Measurements from ENCODE around the gene KAT7.

KAT7 gene

DNA sequence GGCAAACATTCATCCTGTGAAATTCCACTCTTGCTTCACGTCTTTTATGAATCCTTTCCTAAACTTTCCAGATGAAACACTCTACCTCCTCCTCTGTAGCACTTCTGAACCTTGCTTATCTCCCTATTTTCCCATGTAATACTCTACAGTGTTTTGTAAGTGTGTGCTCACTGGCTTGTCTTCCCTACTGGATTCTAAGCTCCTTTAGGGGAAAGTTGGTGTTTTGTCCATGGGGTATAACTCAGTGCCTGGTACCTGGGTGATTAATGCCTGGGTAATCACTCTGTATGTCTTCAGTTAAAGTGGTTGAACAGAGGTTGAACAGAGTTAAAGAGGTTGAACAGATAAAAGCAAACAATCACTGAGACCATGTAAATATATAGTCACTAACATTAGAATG is 3.8 kb upstream of the KAT7 start:
- DNase-seq (ENCODE audit: insufficient read length, low spot score) (no peak), FAIRE-seq (no peak)
- TF ChIP-seq, protein P1, sequence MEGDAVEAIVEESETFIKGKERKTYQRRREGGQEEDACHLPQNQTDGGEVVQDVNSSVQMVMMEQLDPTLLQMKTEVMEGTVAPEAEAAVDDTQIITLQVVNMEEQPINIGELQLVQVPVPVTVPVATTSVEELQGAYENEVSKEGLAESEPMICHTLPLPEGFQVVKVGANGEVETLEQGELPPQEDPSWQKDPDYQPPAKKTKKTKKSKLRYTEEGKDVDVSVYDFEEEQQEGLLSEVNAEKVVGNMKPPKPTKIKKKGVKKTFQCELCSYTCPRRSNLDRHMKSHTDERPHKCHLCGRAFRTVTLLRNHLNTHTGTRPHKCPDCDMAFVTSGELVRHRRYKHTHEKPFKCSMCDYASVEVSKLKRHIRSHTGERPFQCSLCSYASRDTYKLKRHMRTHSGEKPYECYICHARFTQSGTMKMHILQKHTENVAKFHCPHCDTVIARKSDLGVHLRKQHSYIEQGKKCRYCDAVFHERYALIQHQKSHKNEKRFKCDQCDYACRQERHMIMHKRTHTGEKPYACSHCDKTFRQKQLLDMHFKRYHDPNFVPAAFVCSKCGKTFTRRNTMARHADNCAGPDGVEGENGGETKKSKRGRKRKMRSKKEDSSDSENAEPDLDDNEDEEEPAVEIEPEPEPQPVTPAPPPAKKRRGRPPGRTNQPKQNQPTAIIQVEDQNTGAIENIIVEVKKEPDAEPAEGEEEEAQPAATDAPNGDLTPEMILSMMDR (IDR thresholded peaks at IDR 0.05; ENCODE audit: insufficient read depth, missing control alignments) = no peak

DNA sequence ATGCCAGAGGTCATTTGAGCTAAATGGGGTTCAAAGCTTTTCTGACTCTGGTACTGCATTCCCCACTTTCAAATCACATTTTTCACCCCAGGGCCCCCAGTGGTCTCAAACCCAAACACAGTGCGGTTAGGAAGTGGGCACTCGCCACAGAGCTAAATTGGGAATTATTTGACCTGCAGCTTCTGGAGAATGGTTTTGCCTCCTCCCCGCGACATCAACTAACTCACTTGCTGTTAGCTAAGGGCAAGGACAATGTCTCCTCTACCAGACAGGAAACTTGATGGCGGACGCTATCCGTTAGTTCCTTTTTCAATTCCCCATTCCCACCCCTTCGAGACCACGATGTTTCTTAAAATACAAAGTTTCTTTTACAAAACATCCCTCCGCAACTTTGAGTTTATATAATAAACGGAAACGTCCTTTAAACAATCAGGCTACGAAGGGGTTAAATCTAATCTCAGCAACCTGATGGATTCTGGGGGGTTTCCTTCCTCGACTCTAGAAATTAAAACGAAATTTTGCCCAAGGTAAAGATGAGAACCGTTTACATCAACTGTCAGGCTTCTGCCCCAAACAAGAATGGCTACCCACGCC is 500 bp upstream of the KAT7 start:
- TF ChIP-seq, protein P1 (IDR thresholded peaks at IDR 0.05; ENCODE audit: insufficient read depth, missing control alignments) = no peak
- DNase-seq (ENCODE audit: insufficient read length, low spot score) = no peak

DNA sequence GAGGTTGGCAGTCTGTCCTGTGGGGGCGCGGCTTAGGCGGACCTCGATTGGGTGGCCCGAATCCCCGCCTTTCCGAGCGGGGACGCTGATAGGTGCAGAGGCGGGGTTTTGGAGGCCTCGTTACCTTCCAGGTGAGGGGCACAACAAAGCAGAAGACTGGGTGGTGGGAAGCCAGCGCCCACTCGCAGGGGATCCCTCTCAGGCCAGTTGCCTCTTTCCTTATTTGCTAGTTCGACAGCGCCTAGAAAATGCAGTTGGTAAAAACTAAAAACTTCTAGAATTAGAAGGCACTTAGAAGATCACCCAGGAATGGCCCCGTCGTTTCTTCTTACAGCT is 730 bp downstream of the KAT7 start:
- peak; percentile 79 for DNase-seq (ENCODE audit: insufficient read length, low spot score)
- no peak for FAIRE-seq
- TF ChIP-seq, protein P1 (IDR thresholded peaks at IDR 0.05; ENCODE audit: insufficient read depth, missing control alignments) = no peak

More for the DNA sequence above, 500 bp upstream of the KAT7 start:
- no peak for FAIRE-seq

DNA sequence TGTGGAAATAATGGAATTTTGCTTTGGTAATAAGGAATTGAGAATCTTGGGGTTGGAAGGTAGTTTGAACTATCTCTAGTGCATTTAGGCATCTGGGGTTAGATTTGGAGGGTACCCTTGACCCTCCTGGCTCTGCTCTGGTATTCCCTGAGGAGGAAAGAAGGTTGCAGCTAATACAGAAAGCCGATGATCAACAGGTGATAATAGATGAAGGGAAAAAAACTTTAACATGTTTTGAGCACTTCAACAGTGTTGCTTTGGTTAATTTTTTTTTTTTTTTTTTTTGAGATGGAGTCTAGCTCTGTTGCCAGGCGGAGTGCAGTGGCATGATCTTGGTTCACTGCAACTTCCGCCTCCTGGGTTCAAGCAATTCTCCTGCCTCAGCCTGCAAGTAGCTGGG is 4.8 kb downstream of the KAT7 start:
- TF ChIP-seq, protein P1 (IDR thresholded peaks at IDR 0.05; ENCODE audit: insufficient read depth, missing control alignments) = no peak
- DNase-seq (ENCODE audit: insufficient read length, low spot score) = no peak

DNA sequence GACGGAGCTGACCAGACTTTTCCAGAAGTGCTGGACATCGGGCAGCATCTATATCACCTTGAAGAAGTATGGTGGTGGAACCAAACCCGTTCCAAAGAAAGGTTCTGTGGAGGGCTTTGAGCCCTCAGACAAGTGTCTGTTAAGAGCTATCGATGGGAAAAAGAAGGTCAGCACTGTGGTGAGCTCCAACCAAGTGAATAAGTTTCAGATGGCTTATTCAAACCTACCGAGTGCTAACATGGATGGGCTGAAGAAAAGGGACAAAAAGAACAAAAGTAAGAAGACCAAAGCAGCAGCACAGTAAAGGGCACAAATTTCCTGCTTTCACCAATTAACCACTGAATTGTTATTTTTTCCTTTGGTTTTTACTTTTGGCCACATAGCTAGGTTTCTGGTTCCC is 6.9 kb downstream of the KAT7 start:
- DNase-seq (ENCODE audit: insufficient read length, low spot score) = no peak
- TF ChIP-seq, protein P1 (IDR thresholded peaks at IDR 0.05; ENCODE audit: insufficient read depth, missing control alignments) = no peak
- no peak for FAIRE-seq

More for the DNA sequence above, 4.8 kb downstream of the KAT7 start:
- FAIRE-seq = no peak

GRCh38 chr17:49798182-49798581 is 9.7 kb downstream of the KAT7 start:
- DNase-seq (ENCODE audit: insufficient read length, low spot score) (no peak), FAIRE-seq (no peak)
- TF ChIP-seq, protein P1 (IDR thresholded peaks at IDR 0.05; ENCODE audit: insufficient read depth, missing control alignments) = no peak

GRCh38 chr17:49798738-49799137 is 10.3 kb downstream of the KAT7 start:
- TF ChIP-seq, protein P1 (IDR thresholded peaks at IDR 0.05; ENCODE audit: insufficient read depth, missing control alignments) = no peak
- DNase-seq (ENCODE audit: insufficient read length, low spot score) = no peak
- no peak for FAIRE-seq

All from D721Med (cell line).